GM23338 (cell line): ENCODE results near the gene CHMP4A.

ENCODE experiments used
- CREB1 ChIP-seq: fragments of 250-450 bp; sonication (Bioruptor Pico); IDR thresholded peaks from 2 replicates; pipeline ENCODE4 v1.5.0; 2020; ENCODE audit warnings: low read depth, mild to moderate bottlenecking, moderate library complexity
- CTCF ChIP-seq, 2 experiments: fragments of 200-600 bp in 1 of 2; sonication (generic) in 1 of 2; conservative IDR thresholded peaks; 2 replicates each; pipeline versions ENCODE4 v1.5.1 to v1.6.1; 2016 to 2017; ENCODE audit warnings: antibody characterized with exemption in 2 of 2, low read depth in 2 of 2, mild to moderate bottlenecking in 2 of 2, moderate library complexity in 1 of 2
- EZH2 ChIP-seq: fragments of 200-600 bp; sonication (generic); IDR thresholded peaks from one replicate; pipeline ENCODE4 v1.8.0; 2017; ENCODE audit warnings: antibody characterized with exemption, mild to moderate bottlenecking, low read depth; ENCODE audit not compliant: unreplicated experiment
- EZH2phosphoT487 ChIP-seq: fragments of 200-600 bp; sonication (generic); IDR thresholded peaks from one replicate; pipeline ENCODE4 v1.8.1; 2018; ENCODE audit warnings: antibody characterized with exemption; ENCODE audit not compliant: unreplicated experiment
- NANOG ChIP-seq: IDR thresholded peaks from 2 replicates; pipeline ENCODE4 v1.6.1; 2016; ENCODE audit warnings: antibody characterized with exemption, borderline replicate concordance
- POLR2AphosphoS5 ChIP-seq: IDR thresholded peaks from 2 replicates; pipeline ENCODE4 v1.6.1; 2016; ENCODE audit warnings: antibody characterized with exemption, low read depth
- REST ChIP-seq: IDR thresholded peaks from one replicate; pipeline ENCODE4 v1.6.1; 2018; ENCODE audit warnings: antibody characterized with exemption; ENCODE audit not compliant: unreplicated experiment

- TF ChIP-seq CTCF (conservative IDR thresholded peaks at IDR 0.05; ENCODE audit: low read depth in 2 of 2) (no peak), EZH2phosphoT487 (no peak), NANOG (no peak), EZH2 (no peak), POLR2AphosphoS5 (no peak), CREB1 (CRISPR knock-in tag) (no peak), REST (no peak)
Observed at GRCh38 chr14:24236689-24237462, 23.6 kb upstream of the CHMP4A start.
